ENCODE measurements around the gene TNFRSF14.

The TNFRSF14 gene

GRCh38 chr1:2591233-2591580, 35.0 kb downstream of the TNFRSF14 start:
- ChIA-PET CTCF (no interaction called here), POLR2A (no interaction called here)
- TF ChIP-seq FOXA1 (IDR thresholded peaks at IDR 0.05) (no peak), SP1 (IDR thresholded peaks at IDR 0.05) (no peak), CTBP1 (IDR thresholded peaks at IDR 0.05; ENCODE audit: borderline replicate concordance) (no peak), HDGF (IDR thresholded peaks at IDR 0.05; ENCODE audit: borderline replicate concordance) (no peak), FOXK2 (IDR thresholded peaks at IDR 0.05) (no peak), FOXM1 (IDR thresholded peaks at IDR 0.05; ENCODE audit: borderline replicate concordance) (no peak), ZNF384 (IDR thresholded peaks at IDR 0.05) (no peak)
- no peak for DNase-seq (ENCODE audit: extremely low spot score)

GRCh38 chr1:2591581-2592261, 35.5 kb downstream of the TNFRSF14 start:
- POLR2A ChIA-PET: interaction anchor here (0.7 kb wide), 1 partner anchor 85 kb away, joined by 3 read pairs; no protein-coding TSS in a partner anchor
- CTCF ChIA-PET: no interaction called here
- TF ChIP-seq FOXK2 (IDR thresholded peaks at IDR 0.05): no peak
- no peak for TF ChIP-seq SP1 (IDR thresholded peaks at IDR 0.05)
- TF ChIP-seq HDGF (IDR thresholded peaks at IDR 0.05; ENCODE audit: borderline replicate concordance): no peak
- no peak for TF ChIP-seq CTBP1 (IDR thresholded peaks at IDR 0.05; ENCODE audit: borderline replicate concordance)
- TF ChIP-seq TARDBP (IDR thresholded peaks at IDR 0.05): no peak
- TF ChIP-seq L3MBTL2 (conservative IDR thresholded peaks at IDR 0.05): no peak
- no peak for TF ChIP-seq ELF4 (IDR thresholded peaks at IDR 0.05)
- TF ChIP-seq BHLHE40 (IDR thresholded peaks at IDR 0.05; ENCODE audit: borderline replicate concordance): no peak
- no peak for TF ChIP-seq ZNF384 (IDR thresholded peaks at IDR 0.05)
- no peak for TF ChIP-seq NFRKB (IDR thresholded peaks at IDR 0.05)
- no peak for TF ChIP-seq ARNT (IDR thresholded peaks at IDR 0.05)
- TF ChIP-seq SUZ12 (IDR thresholded peaks at IDR 0.05): no peak
- no peak for TF ChIP-seq FOXA1 (IDR thresholded peaks at IDR 0.05)
- DNase-seq (ENCODE audit: extremely low spot score): no peak

GRCh38 chr1:2592672-2593071, 36.5 kb downstream of the TNFRSF14 start:
- CTCF ChIA-PET: no interaction called here
- no peak for DNase-seq (ENCODE audit: extremely low spot score)
- POLR2A ChIA-PET: no interaction called here

GRCh38 chr1:2593251-2593878, 37.2 kb downstream of the TNFRSF14 start:
- no peak for DNase-seq (ENCODE audit: extremely low spot score)
- TF ChIP-seq CTBP1 (IDR thresholded peaks at IDR 0.05; ENCODE audit: borderline replicate concordance) (no peak), PKNOX1 (IDR thresholded peaks at IDR 0.05) (no peak), L3MBTL2 (conservative IDR thresholded peaks at IDR 0.05) (no peak), SP1 (IDR thresholded peaks at IDR 0.05) (no peak), FOXA1 (IDR thresholded peaks at IDR 0.05) (no peak), NFRKB (IDR thresholded peaks at IDR 0.05) (no peak), FOXK2 (IDR thresholded peaks at IDR 0.05) (no peak), HDGF (IDR thresholded peaks at IDR 0.05; ENCODE audit: borderline replicate concordance) (no peak), LEF1 (IDR thresholded peaks at IDR 0.05; ENCODE audit: borderline replicate concordance) (no peak), TARDBP (IDR thresholded peaks at IDR 0.05) (no peak), ARNT (IDR thresholded peaks at IDR 0.05) (no peak), ELF4 (IDR thresholded peaks at IDR 0.05) (no peak), SUZ12 (IDR thresholded peaks at IDR 0.05) (no peak), FOXM1 (IDR thresholded peaks at IDR 0.05; ENCODE audit: borderline replicate concordance) (no peak), ZNF384 (IDR thresholded peaks at IDR 0.05) (no peak), BHLHE40 (IDR thresholded peaks at IDR 0.05; ENCODE audit: borderline replicate concordance) (no peak)
- POLR2A ChIA-PET: no interaction called here
- CTCF ChIA-PET: no interaction called here

More at GRCh38 chr1:2592672-2593071, 36.5 kb downstream of the TNFRSF14 start:
- TF ChIP-seq TARDBP (IDR thresholded peaks at IDR 0.05): no peak
- no peak for TF ChIP-seq LEF1 (IDR thresholded peaks at IDR 0.05; ENCODE audit: borderline replicate concordance)
- TF ChIP-seq BHLHE40 (IDR thresholded peaks at IDR 0.05; ENCODE audit: borderline replicate concordance): no peak
- TF ChIP-seq FOXA1 (IDR thresholded peaks at IDR 0.05): no peak
- TF ChIP-seq ZNF384 (IDR thresholded peaks at IDR 0.05): no peak
- TF ChIP-seq CTBP1 (IDR thresholded peaks at IDR 0.05; ENCODE audit: borderline replicate concordance): no peak
- TF ChIP-seq ELF4 (IDR thresholded peaks at IDR 0.05): no peak
- no peak for TF ChIP-seq SP1 (IDR thresholded peaks at IDR 0.05)
- no peak for TF ChIP-seq PKNOX1 (IDR thresholded peaks at IDR 0.05)
- no peak for TF ChIP-seq NFRKB (IDR thresholded peaks at IDR 0.05)
- TF ChIP-seq FOXM1 (IDR thresholded peaks at IDR 0.05; ENCODE audit: borderline replicate concordance): no peak
- no peak for TF ChIP-seq HDGF (IDR thresholded peaks at IDR 0.05; ENCODE audit: borderline replicate concordance)
- no peak for TF ChIP-seq L3MBTL2 (conservative IDR thresholded peaks at IDR 0.05)
- TF ChIP-seq FOXK2 (IDR thresholded peaks at IDR 0.05): no peak
- TF ChIP-seq ARNT (IDR thresholded peaks at IDR 0.05): no peak
- TF ChIP-seq SUZ12 (IDR thresholded peaks at IDR 0.05): no peak

GRCh38 chr1:2594001-2594640, 38.0 kb downstream of the TNFRSF14 start:
- CTCF ChIA-PET: no interaction called here
- POLR2A ChIA-PET: no interaction called here

More at GRCh38 chr1:2594001-2594640, 38.0 kb downstream of the TNFRSF14 start:
- TF ChIP-seq CTBP1 (IDR thresholded peaks at IDR 0.05; ENCODE audit: borderline replicate concordance) (no peak), ZNF384 (IDR thresholded peaks at IDR 0.05) (no peak), FOXM1 (IDR thresholded peaks at IDR 0.05; ENCODE audit: borderline replicate concordance) (no peak), ELF4 (IDR thresholded peaks at IDR 0.05) (no peak), PKNOX1 (IDR thresholded peaks at IDR 0.05) (no peak), FOXA1 (IDR thresholded peaks at IDR 0.05) (no peak), ARNT (IDR thresholded peaks at IDR 0.05) (no peak), L3MBTL2 (conservative IDR thresholded peaks at IDR 0.05) (no peak), FOXK2 (IDR thresholded peaks at IDR 0.05) (no peak)
- no peak for DNase-seq (ENCODE audit: extremely low spot score)
